Upper lobe of left lung (tissue), 4 donors: Measurements from ENCODE around the gene NPTN.

ENCODE experiments used
- EP300 ChIP-seq, 4 donors: sonication (generic); formaldehyde crosslinking; IDR thresholded peaks; one replicate each; pipeline ENCODE4 v1.5.1; 2017; ENCODE audit warnings: antibody characterized with exemption in 4 of 4, control low read depth in 2 of 4
- POLR2A ChIP-seq, 4 donors: fragments of 450-650 bp; IDR thresholded peaks; one replicate each; pipeline ENCODE4 v1.5.1; 2016 to 2017; ENCODE audit warnings: antibody characterized with exemption in 4 of 4, mild to moderate bottlenecking in 2 of 4
- POLR2AphosphoS5 ChIP-seq, 2 donors: sonication (generic); formaldehyde crosslinking; IDR thresholded peaks; one replicate each; pipeline ENCODE4 v1.5.1; 2017; ENCODE audit warnings: antibody characterized with exemption in 2 of 2
- TF ChIP-seq, protein P1 (sequence below), 6 experiments: fragments of 450-650 bp in 4 of 6; fragments of 200-600 bp in 2 of 6; sonication (generic) in 2 of 6; IDR thresholded peaks; one replicate each; pipeline ENCODE4 v1.5.1; 2016 to 2019; ENCODE audit warnings: antibody characterized with exemption in 6 of 6

DNA sequence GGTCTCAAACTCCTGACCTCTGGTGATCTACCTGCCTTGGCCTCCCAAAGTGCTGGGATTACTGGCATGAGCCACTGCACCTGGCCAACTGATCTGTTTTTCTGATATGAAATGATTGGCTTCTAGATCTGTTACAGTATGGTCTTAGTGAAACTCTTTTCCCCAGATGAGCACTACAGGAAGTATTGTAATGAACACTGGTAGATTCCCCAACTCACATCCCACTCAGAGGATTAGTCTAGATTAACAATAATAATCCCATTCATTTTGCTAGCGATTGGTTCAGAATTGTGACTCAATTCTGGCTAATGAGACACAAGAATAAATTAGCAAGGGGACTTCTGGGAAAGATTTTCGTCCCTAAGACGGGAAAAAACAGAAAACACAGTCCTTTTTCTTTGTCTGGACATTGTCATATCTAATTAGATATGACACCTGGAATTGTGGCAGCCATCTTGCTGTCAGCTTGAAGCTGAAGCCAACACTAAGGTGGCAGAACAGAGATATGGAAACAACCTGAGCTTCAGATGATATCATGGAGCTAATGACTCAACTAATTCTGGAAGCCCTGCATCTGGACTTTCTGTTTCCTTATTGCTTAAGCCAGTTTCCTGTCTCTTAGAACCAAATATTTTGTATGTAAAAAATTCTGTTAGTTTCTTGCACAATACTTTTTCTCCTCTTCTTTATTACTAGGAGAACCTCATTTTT lies 17.4 kb upstream of the NPTN start:
- TF ChIP-seq, protein P1, sequence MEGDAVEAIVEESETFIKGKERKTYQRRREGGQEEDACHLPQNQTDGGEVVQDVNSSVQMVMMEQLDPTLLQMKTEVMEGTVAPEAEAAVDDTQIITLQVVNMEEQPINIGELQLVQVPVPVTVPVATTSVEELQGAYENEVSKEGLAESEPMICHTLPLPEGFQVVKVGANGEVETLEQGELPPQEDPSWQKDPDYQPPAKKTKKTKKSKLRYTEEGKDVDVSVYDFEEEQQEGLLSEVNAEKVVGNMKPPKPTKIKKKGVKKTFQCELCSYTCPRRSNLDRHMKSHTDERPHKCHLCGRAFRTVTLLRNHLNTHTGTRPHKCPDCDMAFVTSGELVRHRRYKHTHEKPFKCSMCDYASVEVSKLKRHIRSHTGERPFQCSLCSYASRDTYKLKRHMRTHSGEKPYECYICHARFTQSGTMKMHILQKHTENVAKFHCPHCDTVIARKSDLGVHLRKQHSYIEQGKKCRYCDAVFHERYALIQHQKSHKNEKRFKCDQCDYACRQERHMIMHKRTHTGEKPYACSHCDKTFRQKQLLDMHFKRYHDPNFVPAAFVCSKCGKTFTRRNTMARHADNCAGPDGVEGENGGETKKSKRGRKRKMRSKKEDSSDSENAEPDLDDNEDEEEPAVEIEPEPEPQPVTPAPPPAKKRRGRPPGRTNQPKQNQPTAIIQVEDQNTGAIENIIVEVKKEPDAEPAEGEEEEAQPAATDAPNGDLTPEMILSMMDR (IDR thresholded peaks at IDR 0.05): no peak
- TF ChIP-seq POLR2AphosphoS5 (IDR thresholded peaks at IDR 0.05) (no peak), EP300 (IDR thresholded peaks at IDR 0.05) (no peak), POLR2A (IDR thresholded peaks at IDR 0.05) (no peak)
